ENCODE data around the gene SCARB2. TPM values are rescaled to one million over a fixed set of nuclear protein-coding genes. Genes with fewer than 3 reads are reported as not detected.

SCARB2 gene
- total RNA-seq, 4 donors from 2014 or later: 87.6 to 107 (median 95.8) TPM

DNA sequence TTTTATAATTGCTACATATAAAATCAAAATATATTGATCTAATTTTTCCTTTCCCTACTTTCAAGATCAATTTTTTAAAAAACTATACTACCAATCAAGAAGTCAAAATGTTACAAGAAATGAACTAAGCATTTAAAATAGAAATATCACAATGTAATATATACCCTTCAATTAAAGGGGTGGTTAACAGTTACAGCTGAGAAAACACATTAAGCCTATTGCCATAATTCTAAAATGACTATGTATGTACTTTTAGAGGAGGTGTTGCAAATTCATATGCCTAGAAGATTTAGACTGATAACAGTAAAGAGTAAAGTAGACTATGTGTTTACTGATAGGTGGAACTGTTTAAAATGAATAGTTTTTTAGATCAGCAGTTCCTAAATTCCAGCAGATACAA lies 69.1 kb downstream of the SCARB2 start:
- H3K4me3 ChIP-seq: no peak overlapping the region
- H3K4me1 ChIP-seq: peaks cover 28% of the 10 kb centered on the region
- H3K36me3 ChIP-seq: peaks cover 26% of the 10 kb centered on the region
- no peak for DNase-seq (ENCODE audit: low spot score in 2 of 2)
- no peaks in the 10 kb centered on the region for H3K9me3 ChIP-seq
- no peaks in the 10 kb centered on the region for H3K27me3 ChIP-seq
- no peak overlapping the region for H3K27ac ChIP-seq
- TF ChIP-seq POLR2AphosphoS5 (IDR thresholded peaks at IDR 0.05) (no peak), EP300 (IDR thresholded peaks at IDR 0.05) (no peak), POLR2A (IDR thresholded peaks at IDR 0.05) (no peak)
- TF ChIP-seq, protein P1, sequence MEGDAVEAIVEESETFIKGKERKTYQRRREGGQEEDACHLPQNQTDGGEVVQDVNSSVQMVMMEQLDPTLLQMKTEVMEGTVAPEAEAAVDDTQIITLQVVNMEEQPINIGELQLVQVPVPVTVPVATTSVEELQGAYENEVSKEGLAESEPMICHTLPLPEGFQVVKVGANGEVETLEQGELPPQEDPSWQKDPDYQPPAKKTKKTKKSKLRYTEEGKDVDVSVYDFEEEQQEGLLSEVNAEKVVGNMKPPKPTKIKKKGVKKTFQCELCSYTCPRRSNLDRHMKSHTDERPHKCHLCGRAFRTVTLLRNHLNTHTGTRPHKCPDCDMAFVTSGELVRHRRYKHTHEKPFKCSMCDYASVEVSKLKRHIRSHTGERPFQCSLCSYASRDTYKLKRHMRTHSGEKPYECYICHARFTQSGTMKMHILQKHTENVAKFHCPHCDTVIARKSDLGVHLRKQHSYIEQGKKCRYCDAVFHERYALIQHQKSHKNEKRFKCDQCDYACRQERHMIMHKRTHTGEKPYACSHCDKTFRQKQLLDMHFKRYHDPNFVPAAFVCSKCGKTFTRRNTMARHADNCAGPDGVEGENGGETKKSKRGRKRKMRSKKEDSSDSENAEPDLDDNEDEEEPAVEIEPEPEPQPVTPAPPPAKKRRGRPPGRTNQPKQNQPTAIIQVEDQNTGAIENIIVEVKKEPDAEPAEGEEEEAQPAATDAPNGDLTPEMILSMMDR (IDR thresholded peaks at IDR 0.05): no peak

- no peaks in the 10 kb centered on the region for H3K27me3 ChIP-seq
- no peak for DNase-seq (ENCODE audit: low spot score in 2 of 2)
- H3K4me3 ChIP-seq: no peak overlapping the region
- H3K4me1 ChIP-seq: peaks cover 6% of the 10 kb centered on the region
- peaks cover 55% of the 10 kb centered on the region for H3K36me3 ChIP-seq
- H3K9me3 ChIP-seq: no peaks in the 10 kb centered on the region
- no peak overlapping the region for H3K27ac ChIP-seq
- WGBS: 99% methylated on average over 3 of the region's 3 CpGs
- TF ChIP-seq, protein P1 (IDR thresholded peaks at IDR 0.05): no peak
- TF ChIP-seq POLR2A (IDR thresholded peaks at IDR 0.05) (no peak), POLR2AphosphoS5 (IDR thresholded peaks at IDR 0.05) (no peak), EP300 (IDR thresholded peaks at IDR 0.05) (no peak)
Observed at GRCh38 chr4:76141241-76141640, 72.4 kb downstream of the SCARB2 start.

- Histone ChIP-seq H3K27me3 (no peaks in the 10 kb centered on the region), H3K9me3 (no peaks in the 10 kb centered on the region), H3K36me3 (peaks cover 56% of the 10 kb centered on the region), H3K4me1 (no peaks in the 10 kb centered on the region), H3K4me3 (no peak overlapping the region), H3K27ac (no peak overlapping the region)
- WGBS: 79% methylated on average over 3 of the region's 3 CpGs
- TF ChIP-seq POLR2AphosphoS5 (IDR thresholded peaks at IDR 0.05) (no peak), EP300 (IDR thresholded peaks at IDR 0.05) (no peak), POLR2A (IDR thresholded peaks at IDR 0.05) (no peak)
- TF ChIP-seq, protein P1 (IDR thresholded peaks at IDR 0.05): no peak
- DNase-seq (ENCODE audit: low spot score in 2 of 2): no peak
Observed at GRCh38 chr4:76127754-76128153, 85.9 kb downstream of the SCARB2 start.

- no peak overlapping the region for H3K27ac ChIP-seq
- no peaks in the 10 kb centered on the region for H3K27me3 ChIP-seq
- no peak overlapping the region for H3K4me3 ChIP-seq
- TF ChIP-seq POLR2A (IDR thresholded peaks at IDR 0.05): no peak
- TF ChIP-seq EP300 (IDR thresholded peaks at IDR 0.05): no peak
- no peak for TF ChIP-seq POLR2AphosphoS5 (IDR thresholded peaks at IDR 0.05)
- TF ChIP-seq, protein P1 (IDR thresholded peaks at IDR 0.05): no peak
- no peaks in the 10 kb centered on the region for H3K9me3 ChIP-seq
- peaks cover 68% of the 10 kb centered on the region for H3K36me3 ChIP-seq
- H3K4me1 ChIP-seq: no peaks in the 10 kb centered on the region
- DNase-seq (ENCODE audit: low spot score in 2 of 2): no peak
Observed at GRCh38 chr4:76125816-76126215, 87.8 kb downstream of the SCARB2 start.

- no peaks in the 10 kb centered on the region for H3K4me1 ChIP-seq
- peaks cover 85% of the 10 kb centered on the region for H3K36me3 ChIP-seq
- no peak for DNase-seq (ENCODE audit: low spot score in 2 of 2)
- no peak overlapping the region for H3K4me3 ChIP-seq
- H3K9me3 ChIP-seq: no peaks in the 10 kb centered on the region
- 88% methylated on average over 4 of the region's 4 CpGs for WGBS
- H3K27me3 ChIP-seq: no peaks in the 10 kb centered on the region
- no peak for TF ChIP-seq EP300 (IDR thresholded peaks at IDR 0.05)
- TF ChIP-seq POLR2A (IDR thresholded peaks at IDR 0.05): no peak
- TF ChIP-seq, protein P1 (IDR thresholded peaks at IDR 0.05): no peak
- TF ChIP-seq POLR2AphosphoS5 (IDR thresholded peaks at IDR 0.05): no peak
- H3K27ac ChIP-seq: no peak overlapping the region
Observed at GRCh38 chr4:76120199-76120598, 93.4 kb downstream of the SCARB2 start.

Measured in suprapubic skin (tissue), 4 donors.